ENCODE results near the gene PTX3.

- no peak for TF ChIP-seq CTCF (IDR thresholded peaks at IDR 0.05)
- no peak for TF ChIP-seq POLR2A (IDR thresholded peaks at IDR 0.05)
These were observed 34.4 kb downstream of the PTX3 start for GRCh38 chr3:157471064-157471463.

Measured in heart left ventricle (tissue), 13 donors.